GM12878 (cell line): Measurements from ENCODE around the gene LGMN. TPM values are rescaled to one million over a fixed set of nuclear protein-coding genes. Genes with fewer than 3 reads are reported as not detected.

ENCODE experiments used
- ATF2 ChIP-seq: IDR thresholded peaks from 2 replicates; pipeline ENCODE4 v1.6.1; 2012; ENCODE audit warnings: low read length, inconsistent platforms
- ATF3 ChIP-seq: IDR thresholded peaks from 2 replicates; pipeline ENCODE4 v1.6.1; 2011; ENCODE audit warnings: low read depth, mild to moderate bottlenecking, low read length, moderate library complexity, borderline replicate concordance; ENCODE audit errors: extremely low read depth
- BMI1 ChIP-seq: fragments of 450-650 bp; IDR thresholded peaks from 2 replicates; pipeline ENCODE4 v1.6.1; 2016; ENCODE audit warnings: mild to moderate bottlenecking, moderate library complexity, borderline replicate concordance
- CBFB ChIP-seq: IDR thresholded peaks from 2 replicates; pipeline ENCODE4 v1.6.1; 2016; ENCODE audit warnings: antibody characterized with exemption, low read depth
- CHD1 ChIP-seq: IDR thresholded peaks from 2 replicates; pipeline ENCODE4 v1.6.1; 2012; ENCODE audit warnings: low read depth, low read length, improper control_type of control experiment
- CHD2 ChIP-seq: IDR thresholded peaks from 2 replicates; pipeline ENCODE4 v1.6.1; 2011; ENCODE audit warnings: low read depth, low read length, improper control_type of control experiment, borderline replicate concordance
- CREB1 ChIP-seq: IDR thresholded peaks from 2 replicates; pipeline ENCODE4 v1.6.1; 2012; ENCODE audit warnings: low read depth, mild to moderate bottlenecking, inconsistent platforms
- HCFC1 ChIP-seq: fragments of 150-350 bp; IDR thresholded peaks from 2 replicates; pipeline ENCODE4 v1.6.1; 2014; ENCODE audit warnings: low read length
- JUND ChIP-seq: IDR thresholded peaks from 2 replicates; pipeline ENCODE4 v1.6.1; 2012; ENCODE audit warnings: low read depth, mild to moderate bottlenecking, low read length, improper control_type of control experiment, moderate library complexity
- MAX ChIP-seq: IDR thresholded peaks from 2 replicates; pipeline ENCODE4 v1.6.1; 2012; ENCODE audit warnings: low read depth, low read length, improper control_type of control experiment
- MEF2A ChIP-seq: IDR thresholded peaks from 2 replicates; pipeline ENCODE4 v1.6.1; 2011; ENCODE audit warnings: low read depth, mild to moderate bottlenecking, low read length, moderate library complexity; ENCODE audit not compliant: insufficient read depth
- MLLT1 ChIP-seq: fragments of 450-650 bp; IDR thresholded peaks from 2 replicates; pipeline ENCODE4 v1.6.1; 2016; ENCODE audit warnings: mild to moderate bottlenecking
- NFXL1 ChIP-seq: fragments of 450-650 bp; IDR thresholded peaks from 2 replicates; pipeline ENCODE4 v1.6.1; 2017; ENCODE audit warnings: antibody characterized with exemption, mild to moderate bottlenecking, borderline replicate concordance
- NR2C2 ChIP-seq: IDR thresholded peaks from 2 replicates; pipeline ENCODE4 v1.6.1; 2011; ENCODE audit warnings: borderline replicate concordance, low read depth; ENCODE audit not compliant: control insufficient read depth, insufficient read length
- NR2F1 ChIP-seq: fragments of 450-650 bp; conservative IDR thresholded peaks from 2 replicates; pipeline ENCODE4 v1.6.1; 2017; ENCODE audit warnings: mild to moderate bottlenecking
- PKNOX1 ChIP-seq: fragments of 450-650 bp; IDR thresholded peaks from 2 replicates; pipeline ENCODE4 v1.6.1; 2016; ENCODE audit warnings: mild to moderate bottlenecking
- PML ChIP-seq: IDR thresholded peaks from 2 replicates; pipeline ENCODE4 v1.6.1; 2012; ENCODE audit warnings: low read length, inconsistent platforms
- RAD21 ChIP-seq: IDR thresholded peaks from 2 replicates; pipeline ENCODE4 v1.6.1; 2011; ENCODE audit warnings: mild to moderate bottlenecking, low read depth, low read length, moderate library complexity; ENCODE audit not compliant: insufficient read depth
- RAD51 ChIP-seq: fragments of 450-650 bp; IDR thresholded peaks from 2 replicates; pipeline ENCODE4 v1.6.1; 2016; ENCODE audit warnings: moderate library complexity, mild to moderate bottlenecking, inconsistent platforms
- SUPT20H ChIP-seq: IDR thresholded peaks from 2 replicates; pipeline ENCODE4 v1.6.1; 2011; ENCODE audit warnings: low read depth, mild to moderate bottlenecking, low read length, moderate library complexity, borderline replicate concordance; ENCODE audit not compliant: control insufficient read depth
- TCF7 ChIP-seq: IDR thresholded peaks from 2 replicates; pipeline ENCODE4 v1.6.1; 2014; ENCODE audit warnings: antibody characterized with exemption, borderline replicate concordance
- ZBTB4 ChIP-seq: fragments of 450-650 bp; formaldehyde crosslinking; IDR thresholded peaks from 2 replicates; pipeline ENCODE4 v1.4.0; 2022; ENCODE audit warnings: mild to moderate bottlenecking, moderate library complexity
- ZZZ3 ChIP-seq: IDR thresholded peaks from 2 replicates; pipeline ENCODE4 v1.6.1; 2011; ENCODE audit warnings: low read depth; ENCODE audit not compliant: control insufficient read depth, insufficient read length
- polyA plus RNA-seq, 11 experiments: library from polyadenylated mRNA; depleted of rRNA in 4 of 11; unstranded in 6 of 11; stranded (reverse) in 5 of 11; fragments of >200 nt; fragmentation: Nextera tagmentation in 4 of 11; fragmentation: Illumina TruSeq in 1 of 11; extraction: Ambion mirVana in 4 of 11; extraction: Trizol in 1 of 11; gene quantifications; 1 replicate in 1 of 11; 2 replicates in 10 of 11; pipeline versions ENCODE4 v1.2.1 to v1.2.3, GENCODE V29; 2011 to 2016; ENCODE audit warnings: inconsistent platforms in 2 of 11, missing spikeins in 2 of 11, low read depth in 1 of 11
- total RNA-seq, 4 experiments: library from RNA; depleted of rRNA in 3 of 4; stranded (reverse); fragments of >200 nt in 3 of 4; fragmentation: Illumina TruSeq in 1 of 4; extraction: Trizol in 1 of 4; gene quantifications; 2 replicates each; pipeline versions ENCODE4 v1.2.1 to v1.2.3, GENCODE V29; 2013 to 2021

The LGMN gene
- total and polyA plus RNA-seq, 10 of the 15 experiments (the other 5 are each of a cell fraction or from before 2014, with no cell fraction given), result 0.71 to 192 (median 3.9) TPM

- TF ChIP-seq MEF2A (no peak), MLLT1 (peak; percentile 96), TCF7 (no peak), NFXL1 (no peak), ATF2 (no peak), RAD51 (peak; percentile 52; the same call in 1 of the 2 replicates), PKNOX1 (peak; percentile 82), JUND (no peak), ATF3 (no peak), ZBTB4 (no peak), NR2F1 (peak; percentile 69), CBFB (no peak), BMI1 (no peak), MAX (no peak), SUPT20H (no peak), CHD1 (no peak), CHD2 (0 out of 2 replicates have a peak, but pooled peaks have one; percentile 54), PML (no peak), RAD21 (no peak), ZZZ3 (no peak), NR2C2 (no peak), HCFC1 (no peak), CREB1 (no peak)
Observed at GRCh38 chr14:92759679-92760523, 11.5 kb upstream of the LGMN start (continued).
